ENCODE measurements around the gene SLC35B2.

The SLC35B2 gene

DNA sequence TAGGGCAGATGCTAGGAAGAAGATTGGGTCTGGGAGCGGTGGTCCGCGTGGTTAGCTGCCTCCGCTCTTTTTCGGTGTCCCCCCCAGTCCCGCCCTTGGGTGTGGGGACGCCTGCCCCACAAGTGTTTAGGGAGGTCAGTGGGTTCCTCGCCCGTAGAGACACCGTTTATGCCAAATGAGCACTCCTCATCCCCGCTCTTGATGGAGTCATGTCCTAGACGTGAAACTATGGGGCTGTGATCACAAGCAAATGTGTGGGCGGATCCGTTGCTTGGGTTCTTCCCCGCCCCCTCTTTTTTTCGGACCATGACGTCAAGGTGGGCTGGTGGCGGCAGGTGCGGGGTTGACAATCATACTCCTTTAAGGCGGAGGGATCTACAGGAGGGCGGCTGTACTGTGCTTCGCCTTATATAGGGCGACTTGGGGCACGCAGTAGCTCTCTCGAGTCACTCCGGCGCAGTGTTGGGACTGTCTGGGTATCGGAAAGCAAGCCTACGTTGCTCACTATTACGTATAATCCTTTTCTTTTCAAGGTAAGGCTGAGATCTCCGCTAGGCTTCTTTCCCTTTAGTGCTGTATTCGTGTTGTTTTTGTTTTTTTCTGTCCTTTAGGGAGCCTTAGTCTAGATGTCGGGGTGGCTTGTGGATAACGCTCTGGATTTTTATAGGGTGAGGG lies 10.5 kb downstream of the SLC35B2 start, which contains the start of gene HSP90AB1 (continued):
- peak; percentile 84 for TF ChIP-seq KLF8 (tag by site-specific recombination; IDR thresholded peaks at IDR 0.05)
- TF ChIP-seq, protein P1, sequence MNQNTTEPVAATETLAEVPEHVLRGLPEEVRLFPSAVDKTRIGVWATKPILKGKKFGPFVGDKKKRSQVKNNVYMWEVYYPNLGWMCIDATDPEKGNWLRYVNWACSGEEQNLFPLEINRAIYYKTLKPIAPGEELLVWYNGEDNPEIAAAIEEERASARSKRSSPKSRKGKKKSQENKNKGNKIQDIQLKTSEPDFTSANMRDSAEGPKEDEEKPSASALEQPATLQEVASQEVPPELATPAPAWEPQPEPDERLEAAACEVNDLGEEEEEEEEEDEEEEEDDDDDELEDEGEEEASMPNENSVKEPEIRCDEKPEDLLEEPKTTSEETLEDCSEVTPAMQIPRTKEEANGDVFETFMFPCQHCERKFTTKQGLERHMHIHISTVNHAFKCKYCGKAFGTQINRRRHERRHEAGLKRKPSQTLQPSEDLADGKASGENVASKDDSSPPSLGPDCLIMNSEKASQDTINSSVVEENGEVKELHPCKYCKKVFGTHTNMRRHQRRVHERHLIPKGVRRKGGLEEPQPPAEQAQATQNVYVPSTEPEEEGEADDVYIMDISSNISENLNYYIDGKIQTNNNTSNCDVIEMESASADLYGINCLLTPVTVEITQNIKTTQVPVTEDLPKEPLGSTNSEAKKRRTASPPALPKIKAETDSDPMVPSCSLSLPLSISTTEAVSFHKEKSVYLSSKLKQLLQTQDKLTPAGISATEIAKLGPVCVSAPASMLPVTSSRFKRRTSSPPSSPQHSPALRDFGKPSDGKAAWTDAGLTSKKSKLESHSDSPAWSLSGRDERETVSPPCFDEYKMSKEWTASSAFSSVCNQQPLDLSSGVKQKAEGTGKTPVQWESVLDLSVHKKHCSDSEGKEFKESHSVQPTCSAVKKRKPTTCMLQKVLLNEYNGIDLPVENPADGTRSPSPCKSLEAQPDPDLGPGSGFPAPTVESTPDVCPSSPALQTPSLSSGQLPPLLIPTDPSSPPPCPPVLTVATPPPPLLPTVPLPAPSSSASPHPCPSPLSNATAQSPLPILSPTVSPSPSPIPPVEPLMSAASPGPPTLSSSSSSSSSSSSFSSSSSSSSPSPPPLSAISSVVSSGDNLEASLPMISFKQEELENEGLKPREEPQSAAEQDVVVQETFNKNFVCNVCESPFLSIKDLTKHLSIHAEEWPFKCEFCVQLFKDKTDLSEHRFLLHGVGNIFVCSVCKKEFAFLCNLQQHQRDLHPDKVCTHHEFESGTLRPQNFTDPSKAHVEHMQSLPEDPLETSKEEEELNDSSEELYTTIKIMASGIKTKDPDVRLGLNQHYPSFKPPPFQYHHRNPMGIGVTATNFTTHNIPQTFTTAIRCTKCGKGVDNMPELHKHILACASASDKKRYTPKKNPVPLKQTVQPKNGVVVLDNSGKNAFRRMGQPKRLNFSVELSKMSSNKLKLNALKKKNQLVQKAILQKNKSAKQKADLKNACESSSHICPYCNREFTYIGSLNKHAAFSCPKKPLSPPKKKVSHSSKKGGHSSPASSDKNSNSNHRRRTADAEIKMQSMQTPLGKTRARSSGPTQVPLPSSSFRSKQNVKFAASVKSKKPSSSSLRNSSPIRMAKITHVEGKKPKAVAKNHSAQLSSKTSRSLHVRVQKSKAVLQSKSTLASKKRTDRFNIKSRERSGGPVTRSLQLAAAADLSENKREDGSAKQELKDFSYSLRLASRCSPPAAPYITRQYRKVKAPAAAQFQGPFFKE (tag by site-specific recombination; IDR thresholded peaks at IDR 0.05; ENCODE audit: borderline replicate concordance), result no peak
- TF ChIP-seq, protein P2, sequence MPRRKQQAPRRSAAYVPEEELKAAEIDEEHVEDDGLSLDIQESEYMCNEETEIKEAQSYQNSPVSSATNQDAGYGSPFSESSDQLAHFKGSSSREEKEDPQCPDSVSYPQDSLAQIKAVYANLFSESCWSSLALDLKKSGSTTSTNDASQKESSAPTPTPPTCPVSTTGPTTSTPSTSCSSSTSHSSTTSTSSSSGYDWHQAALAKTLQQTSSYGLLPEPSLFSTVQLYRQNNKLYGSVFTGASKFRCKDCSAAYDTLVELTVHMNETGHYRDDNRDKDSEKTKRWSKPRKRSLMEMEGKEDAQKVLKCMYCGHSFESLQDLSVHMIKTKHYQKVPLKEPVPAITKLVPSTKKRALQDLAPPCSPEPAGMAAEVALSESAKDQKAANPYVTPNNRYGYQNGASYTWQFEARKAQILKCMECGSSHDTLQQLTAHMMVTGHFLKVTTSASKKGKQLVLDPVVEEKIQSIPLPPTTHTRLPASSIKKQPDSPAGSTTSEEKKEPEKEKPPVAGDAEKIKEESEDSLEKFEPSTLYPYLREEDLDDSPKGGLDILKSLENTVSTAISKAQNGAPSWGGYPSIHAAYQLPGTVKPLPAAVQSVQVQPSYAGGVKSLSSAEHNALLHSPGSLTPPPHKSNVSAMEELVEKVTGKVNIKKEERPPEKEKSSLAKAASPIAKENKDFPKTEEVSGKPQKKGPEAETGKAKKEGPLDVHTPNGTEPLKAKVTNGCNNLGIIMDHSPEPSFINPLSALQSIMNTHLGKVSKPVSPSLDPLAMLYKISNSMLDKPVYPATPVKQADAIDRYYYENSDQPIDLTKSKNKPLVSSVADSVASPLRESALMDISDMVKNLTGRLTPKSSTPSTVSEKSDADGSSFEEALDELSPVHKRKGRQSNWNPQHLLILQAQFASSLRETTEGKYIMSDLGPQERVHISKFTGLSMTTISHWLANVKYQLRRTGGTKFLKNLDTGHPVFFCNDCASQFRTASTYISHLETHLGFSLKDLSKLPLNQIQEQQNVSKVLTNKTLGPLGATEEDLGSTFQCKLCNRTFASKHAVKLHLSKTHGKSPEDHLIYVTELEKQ (tag by site-specific recombination; IDR thresholded peaks at IDR 0.05; ENCODE audit: borderline replicate concordance), result no peak; the same call in 1 of the 2 replicates
- TF ChIP-seq MEIS1 (CRISPR knock-in tag; IDR thresholded peaks at IDR 0.05; ENCODE audit: borderline replicate concordance), result no peak
- peak; percentile 92 for TF ChIP-seq SALL2 (tag by site-specific recombination; IDR thresholded peaks at IDR 0.05; ENCODE audit: borderline replicate concordance)
- peak; percentile 84 for TF ChIP-seq ZFP37 (tag by site-specific recombination; IDR thresholded peaks at IDR 0.05)
- 0 out of 2 replicates have a peak, but pooled peaks have one; percentile 34 for TF ChIP-seq ZNF791 (tag by site-specific recombination; IDR thresholded peaks at IDR 0.05)
- TF ChIP-seq PRDM1 (tag by site-specific recombination; IDR thresholded peaks at IDR 0.05), result no peak
- TF ChIP-seq ZNF600 (tag by site-specific recombination; IDR thresholded peaks at IDR 0.05), result no peak; the same call in 1 of the 2 replicates
- TF ChIP-seq, protein P3, sequence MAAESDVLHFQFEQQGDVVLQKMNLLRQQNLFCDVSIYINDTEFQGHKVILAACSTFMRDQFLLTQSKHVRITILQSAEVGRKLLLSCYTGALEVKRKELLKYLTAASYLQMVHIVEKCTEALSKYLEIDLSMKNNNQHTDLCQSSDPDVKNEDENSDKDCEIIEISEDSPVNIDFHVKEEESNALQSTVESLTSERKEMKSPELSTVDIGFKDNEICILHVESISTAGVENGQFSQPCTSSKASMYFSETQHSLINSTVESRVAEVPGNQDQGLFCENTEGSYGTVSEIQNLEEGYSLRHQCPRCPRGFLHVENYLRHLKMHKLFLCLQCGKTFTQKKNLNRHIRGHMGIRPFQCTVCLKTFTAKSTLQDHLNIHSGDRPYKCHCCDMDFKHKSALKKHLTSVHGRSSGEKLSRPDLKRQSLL (tag by site-specific recombination; IDR thresholded peaks at IDR 0.05), result no peak
- TF ChIP-seq ZNF175 (tag by site-specific recombination; IDR thresholded peaks at IDR 0.05), result no peak
- TF ChIP-seq ZNF677 (tag by site-specific recombination; IDR thresholded peaks at IDR 0.05), result no peak
- TF ChIP-seq ZNF610 (tag by site-specific recombination; IDR thresholded peaks at IDR 0.05; ENCODE audit: borderline replicate concordance), result peak; percentile 60; the same call in 1 of the 2 replicates
- TF ChIP-seq RBAK (tag by site-specific recombination; IDR thresholded peaks at IDR 0.05), result 0 out of 2 replicates have a peak, but pooled peaks have one; percentile 11
- TF ChIP-seq SP3 (tag by site-specific recombination; IDR thresholded peaks at IDR 0.05), result peak; percentile 87
- no peak for TF ChIP-seq ZNF654 (tag by site-specific recombination; IDR thresholded peaks at IDR 0.05; ENCODE audit: low read depth)
- TF ChIP-seq, protein P4, sequence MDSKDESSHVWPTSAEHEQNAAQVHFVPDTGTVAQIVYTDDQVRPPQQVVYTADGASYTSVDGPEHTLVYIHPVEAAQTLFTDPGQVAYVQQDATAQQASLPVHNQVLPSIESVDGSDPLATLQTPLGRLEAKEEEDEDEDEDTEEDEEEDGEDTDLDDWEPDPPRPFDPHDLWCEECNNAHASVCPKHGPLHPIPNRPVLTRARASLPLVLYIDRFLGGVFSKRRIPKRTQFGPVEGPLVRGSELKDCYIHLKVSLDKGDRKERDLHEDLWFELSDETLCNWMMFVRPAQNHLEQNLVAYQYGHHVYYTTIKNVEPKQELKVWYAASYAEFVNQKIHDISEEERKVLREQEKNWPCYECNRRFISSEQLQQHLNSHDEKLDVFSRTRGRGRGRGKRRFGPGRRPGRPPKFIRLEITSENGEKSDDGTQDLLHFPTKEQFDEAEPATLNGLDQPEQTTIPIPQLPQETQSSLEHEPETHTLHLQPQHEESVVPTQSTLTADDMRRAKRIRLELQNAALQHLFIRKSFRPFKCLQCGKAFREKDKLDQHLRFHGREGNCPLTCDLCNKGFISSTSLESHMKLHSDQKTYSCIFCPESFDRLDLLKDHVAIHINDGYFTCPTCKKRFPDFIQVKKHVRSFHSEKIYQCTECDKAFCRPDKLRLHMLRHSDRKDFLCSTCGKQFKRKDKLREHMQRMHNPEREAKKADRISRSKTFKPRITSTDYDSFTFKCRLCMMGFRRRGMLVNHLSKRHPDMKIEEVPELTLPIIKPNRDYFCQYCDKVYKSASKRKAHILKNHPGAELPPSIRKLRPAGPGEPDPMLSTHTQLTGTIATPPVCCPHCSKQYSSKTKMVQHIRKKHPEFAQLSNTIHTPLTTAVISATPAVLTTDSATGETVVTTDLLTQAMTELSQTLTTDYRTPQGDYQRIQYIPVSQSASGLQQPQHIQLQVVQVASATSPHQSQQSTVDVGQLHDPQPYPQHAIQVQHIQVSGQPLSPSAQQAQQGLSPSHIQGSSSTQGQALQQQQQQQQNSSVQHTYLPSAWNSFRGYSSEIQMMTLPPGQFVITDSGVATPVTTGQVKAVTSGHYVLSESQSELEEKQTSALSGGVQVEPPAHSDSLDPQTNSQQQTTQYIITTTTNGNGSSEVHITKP (tag by site-specific recombination; IDR thresholded peaks at IDR 0.05), result no peak; the same call in 1 of the 2 replicates
- peak; percentile 65; the same call in 1 of the 2 replicates for TF ChIP-seq ZNF843 (tag by site-specific recombination; IDR thresholded peaks at IDR 0.05)
- no peak; the same call in 1 of the 2 replicates for TF ChIP-seq ZNF792 (tag by site-specific recombination; IDR thresholded peaks at IDR 0.05)
- TF ChIP-seq MZF1 (tag by site-specific recombination; IDR thresholded peaks at IDR 0.05; ENCODE audit: borderline replicate concordance), result no peak
- TF ChIP-seq ZSCAN30 (tag by site-specific recombination; IDR thresholded peaks at IDR 0.05), result peak; percentile 67; the same call in 1 of the 2 replicates

Measured in HEK293 (cell line).